ENCODE results near the gene ZNF275. TPM values are rescaled to one million over a fixed set of nuclear protein-coding genes. Genes with fewer than 3 reads are reported as not detected.
A peak's percentile ranks its signal among the peaks of the same experiment; 100 is the strongest.

Gene ZNF275
- total and polyA plus RNA-seq, 4 experiments from 2014 or later: 2.0 to 16.1 (median 10.3) TPM

DNA sequence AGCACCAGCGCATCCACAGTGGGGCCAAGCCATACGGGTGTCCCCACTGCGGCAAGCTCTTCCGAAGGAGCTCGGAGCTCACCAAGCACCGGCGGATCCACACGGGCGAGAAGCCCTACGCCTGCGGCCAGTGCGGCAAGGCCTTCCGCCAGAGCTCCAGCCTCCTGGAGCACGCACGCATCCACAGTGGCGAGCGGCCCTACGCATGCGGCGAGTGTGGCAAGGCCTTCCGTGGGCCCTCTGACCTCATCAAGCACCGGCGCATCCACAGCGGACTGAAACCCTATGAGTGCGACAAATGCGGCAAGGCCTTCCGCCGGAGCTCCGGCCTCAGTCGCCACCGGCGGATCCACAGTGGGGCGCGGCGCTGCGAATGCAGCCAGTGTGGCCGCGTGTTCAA is 13.6 kb downstream of the ZNF275 start:
- no peak overlapping the region for H3K27ac Mint-ChIP-seq
- no peaks in the 10 kb centered on the region for H3K27me3 Mint-ChIP-seq
- ChIA-PET POLR2A (ENCODE audit: partially characterized antibody) (no interaction called here), CTCF (ENCODE audit: partially characterized antibody) (no interaction called here)
- DNase-seq: no peak
- H3K9me3 ChIP-seq (ENCODE audit: control insufficient read depth in 1 of 2, low read length in 2 of 2): no peaks in the 10 kb centered on the region
- peaks cover 6 to 18% (median 14%) of the 10 kb centered on the region in 4 donors for H3K4me1 Mint-ChIP-seq
- H3K4me3 ChIP-seq (ENCODE audit: low read length in 2 of 2): no peak overlapping the region
- intact Hi-C loops (cut with micrococcal nuclease): no loop called here
- no peak overlapping the region for H3K27ac ChIP-seq (ENCODE audit: low read depth, low read length)
- no peaks in the 10 kb centered on the region for H3K27me3 ChIP-seq (ENCODE audit: insufficient read depth, low read length)
- peaks cover 7 to 35% of the 10 kb centered on the region in 2 donors for H3K36me3 Mint-ChIP-seq
- H3K4me1 ChIP-seq (ENCODE audit: insufficient read depth, low read length): peaks cover 18% of the 10 kb centered on the region
- no peak overlapping the region for H3K4me3 Mint-ChIP-seq
- H3K36me3 ChIP-seq (ENCODE audit: insufficient read depth, low read length): peaks cover 25% of the 10 kb centered on the region
- H3K9me3 Mint-ChIP-seq: no peaks in the 10 kb centered on the region

DNA sequence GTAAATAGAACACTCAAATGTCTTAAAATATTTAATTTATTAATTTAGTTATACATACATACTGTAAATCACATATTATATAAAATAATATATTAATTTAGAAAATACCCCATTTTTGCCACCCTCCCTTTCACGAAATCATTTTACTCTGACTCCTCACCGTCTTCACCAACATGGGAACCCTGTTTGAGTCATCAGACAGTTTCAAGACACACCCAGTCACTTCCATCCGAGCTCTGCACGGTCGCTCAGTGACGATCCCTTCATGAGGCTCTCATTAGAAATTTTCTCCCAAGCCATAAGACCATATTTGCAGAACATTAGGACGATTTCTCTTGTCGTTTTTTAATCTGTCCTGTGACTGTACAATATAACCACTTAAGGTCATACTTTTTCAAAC is 14.5 kb downstream of the ZNF275 start:
- H3K4me3 Mint-ChIP-seq: no peak overlapping the region

DNA sequence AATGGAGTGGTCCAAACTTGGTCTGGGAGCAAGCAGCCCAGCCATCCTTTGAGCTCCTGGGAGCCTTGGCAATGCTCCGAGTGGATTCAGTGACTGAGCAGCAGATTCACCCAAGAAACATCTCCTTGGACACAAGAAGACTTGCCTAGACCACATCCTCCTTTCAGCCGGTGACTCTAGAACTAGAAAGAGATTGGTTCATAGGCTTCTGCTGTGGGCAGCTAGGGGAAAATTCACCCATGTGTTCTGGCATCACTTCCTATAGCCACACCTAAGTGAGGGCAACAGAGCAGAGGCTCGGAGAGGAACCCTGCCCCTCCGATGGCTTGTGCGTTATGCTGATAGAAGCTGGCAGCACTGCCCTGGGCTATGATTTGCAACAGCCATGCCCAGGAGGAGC is 16.0 kb downstream of the ZNF275 start:
- POLR2A ChIA-PET (ENCODE audit: partially characterized antibody): no interaction called here
- CTCF ChIA-PET (ENCODE audit: partially characterized antibody): no interaction called here
- peaks cover 0 to 2% (median 0%) of the 10 kb centered on the region in 8 donors for H3K9me3 Mint-ChIP-seq
- intact Hi-C loops (cut with micrococcal nuclease): no loop called here
- Histone ChIP-seq H3K9me3 (ENCODE audit: control insufficient read depth in 1 of 2, low read length in 2 of 2) (no peaks in the 10 kb centered on the region), H3K4me3 (ENCODE audit: low read length in 2 of 2) (no peak overlapping the region), H3K27me3 (ENCODE audit: insufficient read depth, low read length) (no peaks in the 10 kb centered on the region), H3K4me1 (ENCODE audit: insufficient read depth, low read length) (no peaks in the 10 kb centered on the region), H3K36me3 (ENCODE audit: insufficient read depth, low read length) (peaks cover 20% of the 10 kb centered on the region), H3K27ac (ENCODE audit: low read depth, low read length) (no peak overlapping the region)
- peaks cover 7 to 28% of the 10 kb centered on the region in 2 donors for H3K36me3 Mint-ChIP-seq
- no peak overlapping the region for H3K4me3 Mint-ChIP-seq
- no peak for DNase-seq
- H3K27me3 Mint-ChIP-seq: no peaks in the 10 kb centered on the region
- peak overlapping the region in 1 of 7 donors; percentile 48 for H3K27ac Mint-ChIP-seq
- no peaks in the 10 kb centered on the region for H3K4me1 Mint-ChIP-seq

More for the DNA sequence above, 14.5 kb downstream of the ZNF275 start:
- Mint-ChIP-seq H3K27me3 (no peaks in the 10 kb centered on the region), H3K4me1 (peaks cover 3 to 9% (median 6%) of the 10 kb centered on the region in 4 donors), H3K9me3 (no peaks in the 10 kb centered on the region), H3K36me3 (peaks cover 7 to 33% of the 10 kb centered on the region in 2 donors), H3K27ac (peak overlapping the region in 1 of 7 donors; percentile 59)
- CTCF ChIA-PET (ENCODE audit: partially characterized antibody): no interaction called here
- intact Hi-C loops (cut with micrococcal nuclease): no loop called here
- Histone ChIP-seq H3K9me3 (ENCODE audit: control insufficient read depth in 1 of 2, low read length in 2 of 2) (no peaks in the 10 kb centered on the region), H3K4me3 (ENCODE audit: low read length in 2 of 2) (no peak overlapping the region), H3K27ac (ENCODE audit: low read depth, low read length) (no peak overlapping the region), H3K27me3 (ENCODE audit: insufficient read depth, low read length) (no peaks in the 10 kb centered on the region), H3K36me3 (ENCODE audit: insufficient read depth, low read length) (peaks cover 25% of the 10 kb centered on the region), H3K4me1 (ENCODE audit: insufficient read depth, low read length) (peaks cover 9% of the 10 kb centered on the region)
- POLR2A ChIA-PET (ENCODE audit: partially characterized antibody): no interaction called here
- no peak for DNase-seq

DNA sequence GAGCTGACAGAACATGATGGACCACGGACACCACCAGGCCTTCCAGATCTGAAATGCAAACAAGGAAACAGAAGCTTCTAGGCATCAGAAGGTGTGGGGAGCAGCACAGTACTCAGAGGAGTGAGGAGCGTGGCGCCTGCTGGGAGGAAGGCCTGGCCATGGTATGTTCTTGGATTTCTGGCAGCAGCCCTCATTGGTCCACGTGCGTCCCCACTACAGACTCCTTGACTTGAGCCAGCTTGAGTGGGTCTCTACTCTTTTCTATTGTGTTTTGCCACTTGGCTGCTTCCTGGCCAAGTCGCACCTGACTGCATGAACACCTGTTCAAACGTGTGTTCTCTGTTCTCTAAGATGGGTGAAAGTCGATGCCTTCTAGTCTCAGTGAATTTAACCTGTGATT is 18.0 kb downstream of the ZNF275 start:
- Histone ChIP-seq H3K4me3 (ENCODE audit: low read length in 2 of 2) (no peak overlapping the region), H3K9me3 (ENCODE audit: control insufficient read depth in 1 of 2, low read length in 2 of 2) (no peaks in the 10 kb centered on the region), H3K27me3 (ENCODE audit: insufficient read depth, low read length) (no peaks in the 10 kb centered on the region), H3K4me1 (ENCODE audit: insufficient read depth, low read length) (no peaks in the 10 kb centered on the region), H3K36me3 (ENCODE audit: insufficient read depth, low read length) (peaks cover 17% of the 10 kb centered on the region), H3K27ac (ENCODE audit: low read depth, low read length) (no peak overlapping the region)
- H3K27ac Mint-ChIP-seq: no peak overlapping the region
- peaks cover 2 to 20% of the 10 kb centered on the region in 2 donors for H3K36me3 Mint-ChIP-seq
- no peak overlapping the region for H3K4me3 Mint-ChIP-seq
- no peaks in the 10 kb centered on the region for H3K4me1 Mint-ChIP-seq
- POLR2A ChIA-PET (ENCODE audit: partially characterized antibody): no interaction called here
- peaks cover 0 to 7% (median 0%) of the 10 kb centered on the region in 8 donors for H3K9me3 Mint-ChIP-seq
- no peaks in the 10 kb centered on the region for H3K27me3 Mint-ChIP-seq
- intact Hi-C loops (cut with micrococcal nuclease): no loop called here
- no peak for DNase-seq
- CTCF ChIA-PET (ENCODE audit: partially characterized antibody): no interaction called here

DNA sequence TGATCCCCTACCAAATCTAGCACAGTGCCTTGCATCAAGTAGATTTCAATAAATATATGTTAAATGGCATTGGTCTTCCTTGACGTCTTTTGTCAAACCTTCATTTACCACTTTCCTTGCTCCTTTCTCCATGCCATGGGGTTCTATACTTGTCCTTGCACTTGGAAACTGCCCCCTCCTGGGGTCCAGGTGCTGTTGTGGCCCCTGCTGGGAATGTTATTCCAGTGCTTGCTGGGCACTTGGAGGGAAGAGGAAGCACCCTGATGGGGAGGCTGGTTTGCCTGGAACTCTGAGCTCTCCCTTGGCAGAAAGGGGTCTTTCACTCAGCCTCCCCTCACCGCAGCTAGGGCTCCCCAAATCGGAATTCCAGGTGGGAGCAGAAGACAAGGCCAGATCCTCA is 18.9 kb downstream of the ZNF275 start:
- no peak overlapping the region for H3K27ac ChIP-seq (ENCODE audit: low read depth, low read length)
- Mint-ChIP-seq H3K27ac (no peak overlapping the region), H3K27me3 (no peaks in the 10 kb centered on the region), H3K9me3 (peaks cover 0 to 16% (median 7%) of the 10 kb centered on the region in 8 donors), H3K4me1 (no peaks in the 10 kb centered on the region), H3K36me3 (peaks cover 0 to 18% of the 10 kb centered on the region in 2 donors), H3K4me3 (no peak overlapping the region)
- H3K9me3 ChIP-seq (ENCODE audit: control insufficient read depth in 1 of 2, low read length in 2 of 2): no peaks in the 10 kb centered on the region
- ChIA-PET POLR2A (ENCODE audit: partially characterized antibody) (no interaction called here), CTCF (ENCODE audit: partially characterized antibody) (no interaction called here)
- intact Hi-C loops (cut with micrococcal nuclease): no loop called here
- H3K4me1 ChIP-seq (ENCODE audit: insufficient read depth, low read length): no peaks in the 10 kb centered on the region
- no peak overlapping the region for H3K4me3 ChIP-seq (ENCODE audit: low read length in 2 of 2)
- peaks cover 12% of the 10 kb centered on the region for H3K36me3 ChIP-seq (ENCODE audit: insufficient read depth, low read length)
- no peaks in the 10 kb centered on the region for H3K27me3 ChIP-seq (ENCODE audit: insufficient read depth, low read length)
- DNase-seq: no peak

DNA sequence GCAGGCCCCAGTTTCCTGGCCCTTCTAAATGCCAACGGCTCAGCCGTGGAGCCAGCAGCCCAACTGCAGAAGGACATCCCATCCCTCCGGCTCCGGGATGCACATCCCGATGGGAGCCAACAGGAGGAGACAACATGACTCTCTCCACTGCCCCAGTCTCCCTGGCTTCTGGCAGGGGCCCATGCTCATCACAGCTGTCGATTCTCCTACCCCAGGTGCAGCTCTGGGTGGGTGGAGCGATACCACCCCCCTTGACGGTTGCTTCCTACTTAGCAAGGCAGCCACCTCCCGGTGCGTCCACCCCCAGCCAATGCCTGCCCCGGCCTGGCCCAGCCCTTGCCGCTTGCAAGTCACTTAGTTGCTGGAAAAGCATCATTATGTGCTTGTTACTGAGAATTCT is 19.5 kb downstream of the ZNF275 start:
- Histone ChIP-seq H3K4me1 (ENCODE audit: insufficient read depth, low read length) (no peaks in the 10 kb centered on the region), H3K9me3 (ENCODE audit: control insufficient read depth in 1 of 2, low read length in 2 of 2) (no peaks in the 10 kb centered on the region), H3K4me3 (ENCODE audit: low read length in 2 of 2) (no peak overlapping the region), H3K27ac (ENCODE audit: low read depth, low read length) (no peak overlapping the region), H3K27me3 (ENCODE audit: insufficient read depth, low read length) (no peaks in the 10 kb centered on the region), H3K36me3 (ENCODE audit: insufficient read depth, low read length) (peaks cover 12% of the 10 kb centered on the region)
- Mint-ChIP-seq H3K4me1 (no peaks in the 10 kb centered on the region), H3K4me3 (no peak overlapping the region), H3K27ac (no peak overlapping the region), H3K36me3 (peaks cover 0 to 15% of the 10 kb centered on the region in 2 donors), H3K9me3 (peaks cover 0 to 22% (median 9%) of the 10 kb centered on the region in 8 donors), H3K27me3 (no peaks in the 10 kb centered on the region)
- no peak for DNase-seq
- intact Hi-C loops (cut with micrococcal nuclease): no loop called here
- ChIA-PET CTCF (ENCODE audit: partially characterized antibody) (no interaction called here), POLR2A (ENCODE audit: partially characterized antibody) (no interaction called here)

DNA sequence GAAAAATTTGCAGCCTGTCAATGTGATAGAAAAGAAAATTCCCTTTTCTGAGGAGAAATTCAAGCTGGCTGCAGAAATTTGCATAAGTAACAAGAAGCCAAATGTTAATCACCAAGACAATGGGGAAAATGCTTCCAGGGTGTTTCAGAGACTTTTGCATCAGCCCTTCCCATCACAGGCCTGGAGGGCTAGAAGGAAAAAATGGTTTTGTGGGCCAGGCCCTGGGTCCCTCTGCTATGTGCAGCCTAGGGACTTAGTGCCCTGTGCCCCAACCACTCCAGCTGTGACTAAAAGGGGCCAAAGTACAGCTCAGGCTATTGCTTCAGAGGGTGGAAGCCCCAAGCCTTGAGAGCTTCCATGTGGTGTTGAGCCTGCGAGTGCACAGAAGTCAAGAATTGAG is 23.9 kb downstream of the ZNF275 start:
- H3K27me3 ChIP-seq (ENCODE audit: insufficient read depth, low read length): no peaks in the 10 kb centered on the region

More for the DNA sequence above, 23.9 kb downstream of the ZNF275 start:
- ChIA-PET POLR2A (ENCODE audit: partially characterized antibody) (no interaction called here), CTCF (ENCODE audit: partially characterized antibody) (no interaction called here)
- Mint-ChIP-seq H3K36me3 (peaks cover 0 to 3% of the 10 kb centered on the region in 2 donors), H3K27ac (no peak overlapping the region), H3K4me1 (no peaks in the 10 kb centered on the region), H3K27me3 (no peaks in the 10 kb centered on the region), H3K4me3 (no peak overlapping the region), H3K9me3 (peaks cover 0 to 29% (median 20%) of the 10 kb centered on the region in 8 donors)
- Histone ChIP-seq H3K27ac (ENCODE audit: low read depth, low read length) (no peak overlapping the region), H3K4me1 (ENCODE audit: insufficient read depth, low read length) (no peaks in the 10 kb centered on the region), H3K4me3 (ENCODE audit: low read length in 2 of 2) (no peak overlapping the region), H3K9me3 (ENCODE audit: control insufficient read depth in 1 of 2, low read length in 2 of 2) (no peaks in the 10 kb centered on the region), H3K36me3 (ENCODE audit: insufficient read depth, low read length) (no peaks in the 10 kb centered on the region)
- no peak for DNase-seq
- intact Hi-C loops (cut with micrococcal nuclease): no loop called here

All from CD4-positive, alpha-beta memory T cell (primary cell).